GM19035 (cell line): ENCODE data around the gene DHRS3.
"Not testable (repeated sequence)": the region's sequence is repeated elsewhere in the genome, so short reads cannot be mapped to it uniquely, and the experiment has no call there.

ENCODE experiments used
- ATAC-seq: cut with Tn5 transposase; IDR thresholded peaks from one replicate; pipeline ENCODE4 v1.9.1; 2021; ENCODE audit not compliant: unreplicated experiment

Gene DHRS3

GRCh38 chr1:12578860-12579422 lies 39.1 kb downstream of the DHRS3 start:
- no peak for ATAC-seq

- ATAC-seq = no peak
These were observed 41.0 kb downstream of the DHRS3 start for GRCh38 chr1:12577020-12577419.

- ATAC-seq = no peak
These were observed 43.3 kb downstream of the DHRS3 start for GRCh38 chr1:12574757-12575139.

- no peak for ATAC-seq
These were observed 44.8 kb downstream of the DHRS3 start for GRCh38 chr1:12573015-12573825.

GRCh38 chr1:12572522-12572921 lies 45.5 kb downstream of the DHRS3 start:
- ATAC-seq = no peak

GRCh38 chr1:12570291-12570690 lies 47.7 kb downstream of the DHRS3 start:
- ATAC-seq = no peak

- no peak for ATAC-seq
These were observed 49.8 kb downstream of the DHRS3 start for GRCh38 chr1:12568009-12568767.

- ATAC-seq = no peak
These were observed 50.7 kb downstream of the DHRS3 start for GRCh38 chr1:12567288-12567819.

GRCh38 chr1:12566484-12567287 lies 51.3 kb downstream of the DHRS3 start:
- ATAC-seq = no peak

GRCh38 chr1:12565966-12566352 lies 52.1 kb downstream of the DHRS3 start:
- no peak for ATAC-seq

GRCh38 chr1:12565094-12565965 lies 52.7 kb downstream of the DHRS3 start:
- no peak for ATAC-seq

GRCh38 chr1:12564251-12564650 lies 53.8 kb downstream of the DHRS3 start:
- not testable (repeated sequence) for ATAC-seq

- no peak for ATAC-seq
These were observed 54.9 kb downstream of the DHRS3 start for GRCh38 chr1:12562955-12563576.

GRCh38 chr1:12561121-12561520 lies 56.9 kb downstream of the DHRS3 start:
- no peak for ATAC-seq

GRCh38 chr1:12556957-12557935 lies 60.8 kb downstream of the DHRS3 start:
- no peak for ATAC-seq

GRCh38 chr1:12556368-12556930 lies 61.6 kb downstream of the DHRS3 start:
- ATAC-seq = no peak

GRCh38 chr1:12555411-12556367 lies 62.3 kb downstream of the DHRS3 start:
- ATAC-seq = no peak
